GM23338 (cell line): ENCODE measurements around the gene MYT1. TPM values are rescaled to one million over a fixed set of nuclear protein-coding genes. Genes with fewer than 3 reads are reported as not detected.

ENCODE experiments used
- ATAC-seq: fragments of 200-7000 bp; cut with Tn5 transposase; 3 replicates; pipeline ENCODE4 v1.9.1; 2020
- DNase-seq: peaks from one replicate; pipeline ENCODE4 v3.0.0-alpha.2; 2015; ENCODE audit warnings: low spot score
- H2AFZ ChIP-seq: fragments of 200-600 bp; sonication (generic); 2 replicates; pipeline ENCODE4 v1.8.0; 2016; ENCODE audit warnings: antibody characterized with exemption, mild to moderate bottlenecking, moderate library complexity
- H3F3A ChIP-seq: fragments of 200-600 bp; sonication (generic); replicated peaks from 2 replicates; pipeline ENCODE4 v1.8.0; 2017; ENCODE audit warnings: antibody characterized with exemption, mixed run types, low read depth
- H3K27ac ChIP-seq: fragments of 200-600 bp; sonication (generic); 2 replicates; pipeline ENCODE4 v1.6.1; 2016; ENCODE audit warnings: low read depth
- H3K27me3 ChIP-seq: fragments of 200-600 bp; sonication (generic); 2 replicates; pipeline ENCODE4 v1.8.0; 2016; ENCODE audit warnings: mild to moderate bottlenecking, mixed run types, moderate library complexity; ENCODE audit not compliant: insufficient read depth
- H3K36me3 ChIP-seq: fragments of 200-600 bp; sonication (generic); 2 replicates; pipeline ENCODE4 v1.8.0; 2016; ENCODE audit warnings: mild to moderate bottlenecking; ENCODE audit not compliant: insufficient read depth
- H3K4me1 ChIP-seq: fragments of 200-600 bp; sonication (generic); 2 replicates; pipeline ENCODE4 v1.8.0; 2016; ENCODE audit warnings: mild to moderate bottlenecking, moderate library complexity; ENCODE audit not compliant: insufficient read depth
- H3K4me2 ChIP-seq: fragments of 200-600 bp; sonication (generic); 2 replicates; pipeline ENCODE4 v1.7.1; 2017; ENCODE audit warnings: mixed run types
- H3K4me3 ChIP-seq: fragments of 200-600 bp; sonication (generic); 2 replicates; pipeline ENCODE4 v1.6.1; 2016; ENCODE audit warnings: mixed run types
- H3K79me2 ChIP-seq: fragments of 200-600 bp; sonication (generic); replicated peaks from 2 replicates; pipeline ENCODE4 v1.8.0; 2017; ENCODE audit warnings: mild to moderate bottlenecking; ENCODE audit not compliant: insufficient read depth
- H3K9me2 ChIP-seq: fragments of 200-600 bp; sonication (generic); 2 replicates; pipeline ENCODE4 v1.8.0; 2017; ENCODE audit not compliant: insufficient read depth
- H4K20me1 ChIP-seq: fragments of 200-600 bp; sonication (generic); replicated peaks from 2 replicates; pipeline ENCODE4 v1.8.0; 2017; ENCODE audit warnings: mild to moderate bottlenecking; ENCODE audit not compliant: insufficient read depth
- H3K27ac Mint-ChIP-seq: 2 replicates; pipeline ENCODE4 v1.8.0; 2020; ENCODE audit warnings: inconsistent platforms, mild to moderate bottlenecking, moderate library complexity, mixed read lengths
- H3K27me3 Mint-ChIP-seq: 3 replicates; pipeline ENCODE4 v1.8.0; 2022; ENCODE audit warnings: low read depth, mild to moderate bottlenecking, moderate library complexity, mixed read lengths, inconsistent platforms; ENCODE audit not compliant: insufficient read depth, poor library complexity
- H3K36me3 Mint-ChIP-seq: 3 replicates; pipeline ENCODE4 v1.8.0; 2021; ENCODE audit warnings: low read depth, mild to moderate bottlenecking, inconsistent platforms, moderate library complexity, mixed read lengths
- H3K4me1 Mint-ChIP-seq: 3 replicates; pipeline ENCODE4 v1.8.0; 2020; ENCODE audit warnings: mild to moderate bottlenecking, inconsistent platforms, mixed read lengths
- H3K4me3 Mint-ChIP-seq: 3 replicates; pipeline ENCODE4 v1.8.0; 2021; ENCODE audit warnings: moderate library complexity, mild to moderate bottlenecking, inconsistent platforms, mixed read lengths
- H3K9me3 Mint-ChIP-seq: 3 replicates; pipeline ENCODE4 v1.8.0; 2020; ENCODE audit warnings: moderate library complexity, mild to moderate bottlenecking, inconsistent platforms, mixed read lengths
- EZH2phosphoT487 ChIP-seq: fragments of 200-600 bp; sonication (generic); IDR thresholded peaks from one replicate; pipeline ENCODE4 v1.8.1; 2018; ENCODE audit warnings: antibody characterized with exemption; ENCODE audit not compliant: unreplicated experiment
- JUNB ChIP-seq: IDR thresholded peaks from one replicate; pipeline ENCODE4 v1.6.1; 2016; ENCODE audit warnings: antibody characterized with exemption; ENCODE audit not compliant: unreplicated experiment
- ZNF331 ChIP-seq: fragments of 250-450 bp; sonication (Bioruptor Pico); IDR thresholded peaks from 2 replicates; pipeline ENCODE4 v1.5.0; 2020; ENCODE audit warnings: low read depth, mild to moderate bottlenecking, moderate library complexity
- polyA plus RNA-seq: library from polyadenylated mRNA; unstranded; fragments of >200 nt; fragmentation: Nextera tagmentation; extraction: Ambion mirVana; gene quantifications from 2 replicates; pipeline ENCODE4 v1.2.1, GENCODE V29; 2016
- total RNA-seq: library from RNA; depleted of rRNA; stranded (reverse); fragments of >200 nt; shearing (Covaris generic); gene quantifications from 2 replicates; pipeline ENCODE4 v1.2.3, GENCODE V29; 2014
- TF ChIP-seq, protein P1 (sequence below): fragments of 250-450 bp; sonication (Bioruptor Pico); IDR thresholded peaks from 2 replicates; pipeline ENCODE4 v1.5.0; 2020; ENCODE audit warnings: mild to moderate bottlenecking, moderate library complexity
- TF ChIP-seq, protein P2 (sequence below): IDR thresholded peaks from one replicate; pipeline ENCODE4 v1.6.1; 2018; ENCODE audit warnings: antibody characterized with exemption; ENCODE audit not compliant: unreplicated experiment
- TF ChIP-seq, protein P3 (sequence below): IDR thresholded peaks from 2 replicates; pipeline ENCODE4 v1.6.1; 2016; ENCODE audit warnings: antibody characterized with exemption

Gene MYT1
- total and polyA plus RNA-seq, 2 experiments from 2014 or later: 0.83 to 1.6 TPM

DNA sequence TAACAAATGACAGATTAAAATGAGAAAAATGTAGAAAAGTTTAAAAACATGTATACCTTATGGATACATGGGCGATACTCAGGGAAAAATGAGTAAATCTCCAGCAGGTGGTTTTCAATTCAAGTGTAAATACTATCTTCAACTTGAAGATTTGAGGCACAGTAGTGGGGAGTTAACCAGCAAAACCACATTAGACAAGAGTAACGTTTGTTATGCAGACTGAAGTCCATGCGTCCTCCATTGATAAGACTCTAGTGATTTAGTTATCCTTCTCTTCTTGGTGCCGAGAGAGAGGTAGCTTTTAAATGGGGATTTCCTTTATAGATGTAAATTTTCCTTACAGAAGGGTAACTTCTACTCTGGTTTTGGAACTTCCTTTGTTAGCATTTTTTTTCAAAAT, 119.4 kb downstream of the MYT1 start:
- H3K4me3 ChIP-seq: no peak overlapping the region
- no peaks in the 10 kb centered on the region for H4K20me1 ChIP-seq
- H3K9me2 ChIP-seq: no peaks in the 10 kb centered on the region
- DNase-seq (no peak), ATAC-seq (no peak)
- Mint-ChIP-seq H3K9me3 (peaks cover 67% of the 10 kb centered on the region), H3K27me3 (peaks cover 19% of the 10 kb centered on the region), H3K27ac (no peak overlapping the region), H3K4me1 (no peaks in the 10 kb centered on the region), H3K36me3 (peaks cover 38% of the 10 kb centered on the region), H3K4me3 (no peak overlapping the region)
- H3K79me2 ChIP-seq: no peaks in the 10 kb centered on the region
- H3F3A ChIP-seq: peaks cover 10% of the 10 kb centered on the region; the same call in 1 of the 2 replicates
- TF ChIP-seq, protein P1, sequence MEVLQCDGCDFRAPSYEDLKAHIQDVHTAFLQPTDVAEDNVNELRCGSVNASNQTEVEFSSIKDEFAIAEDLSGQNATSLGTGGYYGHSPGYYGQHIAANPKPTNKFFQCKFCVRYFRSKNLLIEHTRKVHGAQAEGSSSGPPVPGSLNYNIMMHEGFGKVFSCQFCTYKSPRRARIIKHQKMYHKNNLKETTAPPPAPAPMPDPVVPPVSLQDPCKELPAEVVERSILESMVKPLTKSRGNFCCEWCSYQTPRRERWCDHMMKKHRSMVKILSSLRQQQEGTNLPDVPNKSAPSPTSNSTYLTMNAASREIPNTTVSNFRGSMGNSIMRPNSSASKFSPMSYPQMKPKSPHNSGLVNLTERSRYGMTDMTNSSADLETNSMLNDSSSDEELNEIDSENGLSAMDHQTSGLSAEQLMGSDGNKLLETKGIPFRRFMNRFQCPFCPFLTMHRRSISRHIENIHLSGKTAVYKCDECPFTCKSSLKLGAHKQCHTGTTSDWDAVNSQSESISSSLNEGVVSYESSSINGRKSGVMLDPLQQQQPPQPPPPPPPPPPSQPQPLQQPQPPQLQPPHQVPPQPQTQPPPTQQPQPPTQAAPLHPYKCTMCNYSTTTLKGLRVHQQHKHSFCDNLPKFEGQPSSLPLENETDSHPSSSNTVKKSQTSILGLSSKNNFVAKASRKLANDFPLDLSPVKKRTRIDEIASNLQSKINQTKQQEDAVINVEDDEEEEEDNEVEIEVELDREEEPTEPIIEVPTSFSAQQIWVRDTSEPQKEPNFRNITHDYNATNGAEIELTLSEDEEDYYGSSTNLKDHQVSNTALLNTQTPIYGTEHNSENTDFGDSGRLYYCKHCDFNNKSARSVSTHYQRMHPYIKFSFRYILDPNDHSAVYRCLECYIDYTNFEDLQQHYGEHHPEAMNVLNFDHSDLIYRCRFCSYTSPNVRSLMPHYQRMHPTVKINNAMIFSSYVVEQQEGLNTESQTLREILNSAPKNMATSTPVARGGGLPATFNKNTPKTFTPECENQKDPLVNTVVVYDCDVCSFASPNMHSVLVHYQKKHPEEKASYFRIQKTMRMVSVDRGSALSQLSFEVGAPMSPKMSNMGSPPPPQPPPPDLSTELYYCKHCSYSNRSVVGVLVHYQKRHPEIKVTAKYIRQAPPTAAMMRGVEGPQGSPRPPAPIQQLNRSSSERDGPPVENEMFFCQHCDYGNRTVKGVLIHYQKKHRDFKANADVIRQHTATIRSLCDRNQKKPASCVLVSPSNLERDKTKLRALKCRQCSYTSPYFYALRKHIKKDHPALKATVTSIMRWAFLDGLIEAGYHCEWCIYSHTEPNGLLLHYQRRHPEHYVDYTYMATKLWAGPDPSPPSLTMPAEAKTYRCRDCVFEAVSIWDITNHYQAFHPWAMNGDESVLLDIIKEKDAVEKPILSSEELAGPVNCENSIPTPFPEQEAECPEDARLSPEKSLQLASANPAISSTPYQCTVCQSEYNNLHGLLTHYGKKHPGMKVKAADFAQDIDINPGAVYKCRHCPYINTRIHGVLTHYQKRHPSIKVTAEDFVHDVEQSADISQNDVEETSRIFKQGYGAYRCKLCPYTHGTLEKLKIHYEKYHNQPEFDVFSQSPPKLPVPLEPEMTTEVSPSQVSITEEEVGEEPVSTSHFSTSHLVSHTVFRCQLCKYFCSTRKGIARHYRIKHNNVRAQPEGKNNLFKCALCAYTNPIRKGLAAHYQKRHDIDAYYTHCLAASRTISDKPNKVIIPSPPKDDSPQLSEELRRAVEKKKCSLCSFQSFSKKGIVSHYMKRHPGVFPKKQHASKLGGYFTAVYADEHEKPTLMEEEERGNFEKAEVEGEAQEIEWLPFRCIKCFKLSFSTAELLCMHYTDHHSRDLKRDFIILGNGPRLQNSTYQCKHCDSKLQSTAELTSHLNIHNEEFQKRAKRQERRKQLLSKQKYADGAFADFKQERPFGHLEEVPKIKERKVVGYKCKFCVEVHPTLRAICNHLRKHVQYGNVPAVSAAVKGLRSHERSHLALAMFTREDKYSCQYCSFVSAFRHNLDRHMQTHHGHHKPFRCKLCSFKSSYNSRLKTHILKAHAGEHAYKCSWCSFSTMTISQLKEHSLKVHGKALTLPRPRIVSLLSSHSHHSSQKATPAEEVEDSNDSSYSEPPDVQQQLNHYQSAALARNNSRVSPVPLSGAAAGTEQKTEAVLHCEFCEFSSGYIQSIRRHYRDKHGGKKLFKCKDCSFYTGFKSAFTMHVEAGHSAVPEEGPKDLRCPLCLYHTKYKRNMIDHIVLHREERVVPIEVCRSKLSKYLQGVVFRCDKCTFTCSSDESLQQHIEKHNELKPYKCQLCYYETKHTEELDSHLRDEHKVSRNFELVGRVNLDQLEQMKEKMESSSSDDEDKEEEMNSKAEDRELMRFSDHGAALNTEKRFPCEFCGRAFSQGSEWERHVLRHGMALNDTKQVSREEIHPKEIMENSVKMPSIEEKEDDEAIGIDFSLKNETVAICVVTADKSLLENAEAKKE (CRISPR knock-in tag): no peak
- no peak for TF ChIP-seq JUNB
- TF ChIP-seq, protein P2, sequence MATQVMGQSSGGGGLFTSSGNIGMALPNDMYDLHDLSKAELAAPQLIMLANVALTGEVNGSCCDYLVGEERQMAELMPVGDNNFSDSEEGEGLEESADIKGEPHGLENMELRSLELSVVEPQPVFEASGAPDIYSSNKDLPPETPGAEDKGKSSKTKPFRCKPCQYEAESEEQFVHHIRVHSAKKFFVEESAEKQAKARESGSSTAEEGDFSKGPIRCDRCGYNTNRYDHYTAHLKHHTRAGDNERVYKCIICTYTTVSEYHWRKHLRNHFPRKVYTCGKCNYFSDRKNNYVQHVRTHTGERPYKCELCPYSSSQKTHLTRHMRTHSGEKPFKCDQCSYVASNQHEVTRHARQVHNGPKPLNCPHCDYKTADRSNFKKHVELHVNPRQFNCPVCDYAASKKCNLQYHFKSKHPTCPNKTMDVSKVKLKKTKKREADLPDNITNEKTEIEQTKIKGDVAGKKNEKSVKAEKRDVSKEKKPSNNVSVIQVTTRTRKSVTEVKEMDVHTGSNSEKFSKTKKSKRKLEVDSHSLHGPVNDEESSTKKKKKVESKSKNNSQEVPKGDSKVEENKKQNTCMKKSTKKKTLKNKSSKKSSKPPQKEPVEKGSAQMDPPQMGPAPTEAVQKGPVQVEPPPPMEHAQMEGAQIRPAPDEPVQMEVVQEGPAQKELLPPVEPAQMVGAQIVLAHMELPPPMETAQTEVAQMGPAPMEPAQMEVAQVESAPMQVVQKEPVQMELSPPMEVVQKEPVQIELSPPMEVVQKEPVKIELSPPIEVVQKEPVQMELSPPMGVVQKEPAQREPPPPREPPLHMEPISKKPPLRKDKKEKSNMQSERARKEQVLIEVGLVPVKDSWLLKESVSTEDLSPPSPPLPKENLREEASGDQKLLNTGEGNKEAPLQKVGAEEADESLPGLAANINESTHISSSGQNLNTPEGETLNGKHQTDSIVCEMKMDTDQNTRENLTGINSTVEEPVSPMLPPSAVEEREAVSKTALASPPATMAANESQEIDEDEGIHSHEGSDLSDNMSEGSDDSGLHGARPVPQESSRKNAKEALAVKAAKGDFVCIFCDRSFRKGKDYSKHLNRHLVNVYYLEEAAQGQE: no peak
- TF ChIP-seq, protein P3, sequence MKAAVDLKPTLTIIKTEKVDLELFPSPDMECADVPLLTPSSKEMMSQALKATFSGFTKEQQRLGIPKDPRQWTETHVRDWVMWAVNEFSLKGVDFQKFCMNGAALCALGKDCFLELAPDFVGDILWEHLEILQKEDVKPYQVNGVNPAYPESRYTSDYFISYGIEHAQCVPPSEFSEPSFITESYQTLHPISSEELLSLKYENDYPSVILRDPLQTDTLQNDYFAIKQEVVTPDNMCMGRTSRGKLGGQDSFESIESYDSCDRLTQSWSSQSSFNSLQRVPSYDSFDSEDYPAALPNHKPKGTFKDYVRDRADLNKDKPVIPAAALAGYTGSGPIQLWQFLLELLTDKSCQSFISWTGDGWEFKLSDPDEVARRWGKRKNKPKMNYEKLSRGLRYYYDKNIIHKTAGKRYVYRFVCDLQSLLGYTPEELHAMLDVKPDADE: no peak
- no peak for TF ChIP-seq ZNF331 (CRISPR knock-in tag)
- TF ChIP-seq EZH2phosphoT487: no peak
- peaks cover 7% of the 10 kb centered on the region for H3K36me3 ChIP-seq
- H3K4me2 ChIP-seq: no peak overlapping the region
- H3K27me3 ChIP-seq: no peaks in the 10 kb centered on the region
- no peak overlapping the region for H3K27ac ChIP-seq
- no peak overlapping the region for H2AFZ ChIP-seq
- H3K4me1 ChIP-seq: no peaks in the 10 kb centered on the region
